ENCODE measurements around the gene TMEM150B.

TMEM150B gene

GRCh38 chr19:55305491-55305890 lies 19.6 kb downstream of the TMEM150B start:
- DNase-seq (ENCODE audit: low spot score) = peak; percentile 42

GRCh38 chr19:55304980-55305379 lies 20.2 kb downstream of the TMEM150B start:
- DNase-seq (ENCODE audit: low spot score) = no peak

- no peak for DNase-seq (ENCODE audit: low spot score)
These were observed 20.7 kb downstream of the TMEM150B start for GRCh38 chr19:55304279-55304978.

GRCh38 chr19:55303477-55303876 lies 21.7 kb downstream of the TMEM150B start:
- DNase-seq (ENCODE audit: low spot score) = no peak

GRCh38 chr19:55302318-55302703 lies 22.8 kb downstream of the TMEM150B start:
- no peak for DNase-seq (ENCODE audit: low spot score)

GRCh38 chr19:55301459-55302317 lies 23.5 kb downstream of the TMEM150B start:
- DNase-seq (ENCODE audit: low spot score) = peak; percentile 99

GRCh38 chr19:55300886-55301458 lies 24.2 kb downstream of the TMEM150B start:
- DNase-seq (ENCODE audit: low spot score) = no peak

- DNase-seq (ENCODE audit: low spot score) = no peak
These were observed 25.1 kb downstream of the TMEM150B start for GRCh38 chr19:55299991-55300390.

- DNase-seq (ENCODE audit: low spot score) = no peak
These were observed 27.9 kb downstream of the TMEM150B start for GRCh38 chr19:55297267-55297666.

- no peak for DNase-seq (ENCODE audit: low spot score)
These were observed 35.9 kb downstream of the TMEM150B start for GRCh38 chr19:55289117-55289796.

GRCh38 chr19:55287361-55288079 lies 37.6 kb downstream of the TMEM150B start:
- no peak for DNase-seq (ENCODE audit: low spot score)

GRCh38 chr19:55285229-55285890 lies 39.8 kb downstream of the TMEM150B start:
- peak; percentile 47 for DNase-seq (ENCODE audit: low spot score)

- DNase-seq (ENCODE audit: low spot score) = no peak
These were observed 40.6 kb downstream of the TMEM150B start for GRCh38 chr19:55284405-55285058.

GRCh38 chr19:55283548-55284377 lies 41.4 kb downstream of the TMEM150B start, which contains the start of gene BRSK1:
BRSK1 (plus strand) TSS chr19:55283997; CDS start chr19:55284443, 446 bp downstream.
- peak; percentile 77 for DNase-seq (ENCODE audit: low spot score)

GRCh38 chr19:55279770-55280643 lies 45.1 kb downstream of the TMEM150B start, which contains the start of gene HSPBP1:
HSPBP1 (minus strand) TSS chr19:55280110; CDS start chr19:55279608, 502 bp downstream.
- peak; percentile 91 for DNase-seq (ENCODE audit: low spot score)

GRCh38 chr19:55279340-55279739 lies 45.8 kb downstream of the TMEM150B start:
- DNase-seq (ENCODE audit: low spot score) = no peak

- DNase-seq (ENCODE audit: low spot score) = no peak
These were observed 46.6 kb downstream of the TMEM150B start for GRCh38 chr19:55278391-55279135.

GRCh38 chr19:55277494-55277893 lies 47.6 kb downstream of the TMEM150B start:
- no peak for DNase-seq (ENCODE audit: low spot score)

All from GM03348 (cell line).